SH-SY5Y (cell line): Measurements from ENCODE around the gene EPB41.

Source experiments
- GATA2 ChIP-seq: IDR thresholded peaks from 2 replicates; pipeline ENCODE4 v1.6.1; 2011; ENCODE audit warnings: mild to moderate bottlenecking, low read depth, low read length
- GATA3 ChIP-seq: IDR thresholded peaks from 2 replicates; pipeline ENCODE4 v1.6.1; 2011; ENCODE audit warnings: low read depth, mild to moderate bottlenecking, low read length, moderate library complexity

DNA sequence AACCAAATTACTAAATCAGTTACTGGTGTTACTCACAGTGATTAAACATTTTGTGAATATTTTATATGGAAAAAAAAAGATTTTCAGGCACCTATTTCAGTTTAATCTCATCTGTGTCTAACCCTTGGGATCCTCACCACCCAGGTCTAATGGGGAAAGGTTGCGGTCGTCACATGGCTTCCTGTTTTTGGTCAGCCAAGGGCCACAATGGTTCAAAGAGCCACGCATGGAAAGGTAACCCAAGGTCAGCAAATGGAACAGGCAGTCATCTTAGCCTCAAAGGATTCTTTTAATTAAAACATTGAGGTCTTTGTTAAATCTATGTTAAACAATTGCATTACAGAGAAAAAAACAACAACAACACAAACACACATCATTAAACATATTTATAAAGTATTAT lies 245.4 kb downstream of the EPB41 start:
- TF ChIP-seq GATA2 (no peak), GATA3 (no peak)
